GM18520 (cell line): Measurements from ENCODE around the gene GALNT10.

Source experiments
- ATAC-seq: cut with Tn5 transposase; IDR thresholded peaks from one replicate; pipeline ENCODE4 v1.9.1; 2021; ENCODE audit not compliant: unreplicated experiment

Gene GALNT10

DNA sequence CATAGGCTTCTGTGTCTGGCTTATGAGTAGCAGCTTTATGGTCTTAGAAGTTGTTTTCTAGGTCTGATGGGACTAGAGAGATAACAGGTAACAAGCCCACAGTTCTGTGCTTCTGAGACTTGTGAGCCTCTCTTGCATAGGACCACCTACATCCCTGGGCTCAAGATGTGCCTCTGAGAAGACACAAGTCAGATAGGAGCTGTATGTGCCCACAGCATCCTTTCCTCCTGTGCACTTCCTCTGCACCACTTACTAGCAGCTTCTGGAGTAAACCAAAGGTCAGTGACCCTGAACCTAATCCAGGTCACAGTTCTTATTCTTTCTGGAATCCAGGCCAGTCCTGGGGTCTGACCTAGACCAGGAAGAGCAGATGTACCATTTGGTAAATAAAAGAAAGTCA lies 40.0 kb downstream of the GALNT10 start:
- ATAC-seq = no peak

DNA sequence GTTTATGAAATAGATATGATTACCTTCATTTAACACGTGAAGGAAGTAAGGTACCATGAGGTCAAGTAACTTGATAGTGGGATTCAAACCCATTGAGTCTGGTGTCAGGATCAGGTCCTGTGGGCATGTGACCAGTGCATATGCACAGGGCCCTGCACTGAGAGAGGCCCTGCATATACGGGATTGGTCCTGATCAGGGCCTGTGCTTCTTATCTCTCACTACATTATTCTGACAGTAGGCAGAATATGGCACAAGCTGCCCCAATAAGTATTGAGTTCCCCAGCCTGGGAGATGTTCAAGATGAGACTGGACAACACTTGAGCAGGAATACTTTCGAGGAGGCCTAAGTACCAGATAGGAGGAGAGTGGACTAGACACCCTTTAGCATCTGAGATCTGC lies 44.0 kb downstream of the GALNT10 start:
- no peak for ATAC-seq

DNA sequence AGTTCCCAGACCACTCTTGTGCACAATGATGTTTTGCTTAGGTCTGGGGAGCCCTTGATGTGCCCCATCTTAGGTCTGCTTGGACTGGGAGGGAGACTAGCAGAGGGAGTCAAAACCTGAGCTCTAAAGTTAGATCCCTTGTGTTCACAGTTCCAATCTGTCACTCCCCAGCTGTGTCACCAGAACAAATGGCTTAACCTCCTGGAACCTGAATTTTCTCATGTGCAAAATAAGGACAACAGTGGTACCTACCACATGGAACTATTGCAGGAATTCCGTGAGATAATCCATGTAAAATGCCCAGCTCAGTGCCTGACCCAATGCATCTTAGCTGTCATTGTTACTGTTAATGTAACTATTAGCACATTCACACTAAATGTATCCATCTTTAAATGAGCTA lies 45.5 kb downstream of the GALNT10 start:
- ATAC-seq = no peak

DNA sequence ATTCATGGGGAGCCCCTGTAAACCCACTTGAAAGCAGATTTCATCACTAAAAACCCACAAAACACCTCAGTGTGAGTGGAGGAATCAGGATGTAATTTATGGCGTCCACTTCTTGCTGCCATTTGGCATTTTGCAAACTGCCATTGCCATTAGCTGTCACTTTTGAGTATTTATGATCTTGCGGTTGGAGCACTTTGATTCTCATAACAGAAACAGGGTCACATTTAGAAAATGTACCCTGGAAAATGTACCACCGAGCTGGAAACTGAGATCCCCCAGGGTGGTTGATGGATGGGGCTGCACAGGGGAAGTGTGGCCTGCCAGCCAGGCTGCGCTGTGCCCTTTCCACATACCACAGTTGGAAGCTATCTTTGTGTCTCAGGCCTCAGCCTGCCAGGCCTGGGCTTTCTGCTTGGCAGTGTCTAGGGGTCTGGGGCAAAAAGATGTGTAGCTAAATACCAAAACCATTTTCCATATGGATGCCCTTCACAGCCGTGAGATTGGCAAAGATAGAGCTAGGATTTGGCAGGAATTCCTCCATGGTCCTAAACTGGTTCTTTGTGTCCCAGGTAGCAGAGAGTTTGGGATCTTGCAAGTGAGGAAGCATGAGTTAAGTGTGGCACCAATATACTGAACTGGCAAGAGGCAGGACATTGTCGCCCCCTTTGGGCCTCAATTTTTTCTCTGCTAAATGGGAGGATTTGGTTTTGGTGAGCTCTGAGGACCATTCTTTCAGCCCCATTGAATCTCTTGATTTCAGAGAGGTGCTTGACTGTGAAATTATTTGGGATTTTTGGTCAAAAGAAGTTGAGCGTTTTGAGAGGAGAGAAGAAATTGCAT lies 46.2 kb downstream of the GALNT10 start:
- no peak for ATAC-seq

DNA sequence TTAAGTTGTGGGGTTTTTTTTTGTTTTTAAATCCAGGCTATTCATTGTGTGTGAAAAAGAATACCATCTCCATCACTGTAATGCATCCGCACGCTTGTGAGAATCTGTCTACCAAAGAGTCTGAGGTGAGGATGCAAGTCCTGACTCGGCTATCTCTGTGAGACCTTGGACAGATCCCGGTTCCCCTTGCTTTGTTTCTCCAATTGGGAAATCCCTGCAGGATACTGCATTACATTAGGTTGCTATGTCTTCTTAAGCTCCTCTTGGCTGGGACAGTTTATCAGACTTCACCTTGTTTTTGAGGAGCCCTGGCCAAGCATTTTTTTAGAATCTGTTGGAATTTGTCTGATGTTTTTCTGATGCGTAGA lies 46.8 kb downstream of the GALNT10 start:
- ATAC-seq = no peak

DNA sequence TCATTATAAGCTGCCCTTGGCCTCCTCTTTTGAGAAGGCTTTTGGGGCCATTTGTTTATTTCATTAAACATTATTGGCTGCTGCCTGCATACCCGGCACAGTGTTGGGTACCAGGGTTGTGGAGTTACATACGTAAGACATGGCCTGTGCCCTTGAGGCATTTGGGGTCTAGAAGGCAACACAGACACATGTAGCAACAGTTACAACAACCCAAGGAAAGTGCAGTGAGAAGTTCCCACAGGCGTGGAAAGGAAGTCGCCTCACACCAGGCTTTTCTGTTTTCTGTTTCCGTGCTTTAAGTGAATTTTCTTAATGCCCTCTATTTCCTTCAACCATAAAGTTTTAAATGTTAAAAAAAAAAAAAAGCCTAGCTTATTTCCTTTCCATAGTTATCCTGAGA lies 47.4 kb downstream of the GALNT10 start:
- no peak for ATAC-seq

DNA sequence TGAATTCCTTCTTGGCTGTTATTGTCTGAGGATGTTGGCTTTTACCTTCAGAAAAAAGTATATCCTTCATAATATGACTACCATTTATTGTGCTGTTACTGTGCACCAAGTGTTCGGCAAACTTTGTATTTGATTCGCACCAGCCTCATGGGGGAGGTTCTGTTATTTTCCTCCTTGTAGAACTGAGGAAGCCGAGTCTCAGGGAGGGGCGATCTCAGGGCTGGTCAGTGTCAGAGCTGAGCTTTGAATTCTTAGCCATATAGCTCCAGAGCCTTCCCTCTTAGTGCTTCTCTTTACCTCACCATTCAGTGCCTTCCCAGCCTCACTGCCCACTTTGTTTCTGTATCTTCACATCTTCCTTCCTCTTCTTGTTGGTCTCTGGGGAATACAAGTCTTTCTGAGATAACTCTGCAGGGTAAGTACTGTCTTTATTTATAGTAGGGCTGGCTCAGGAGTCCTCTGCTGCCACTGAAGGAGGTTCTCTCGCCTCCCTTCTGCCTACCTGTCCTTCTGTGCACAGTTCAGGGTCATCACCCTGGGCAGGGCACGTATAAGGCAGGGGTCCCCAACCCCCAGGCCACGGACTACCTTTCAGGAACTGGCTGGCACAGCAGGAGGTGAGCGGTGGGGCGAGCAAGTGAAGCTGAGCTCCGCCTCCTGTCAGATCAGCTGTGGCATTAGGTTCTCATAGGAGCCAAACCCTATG lies 48.4 kb downstream of the GALNT10 start:
- ATAC-seq = peak; percentile 53

DNA sequence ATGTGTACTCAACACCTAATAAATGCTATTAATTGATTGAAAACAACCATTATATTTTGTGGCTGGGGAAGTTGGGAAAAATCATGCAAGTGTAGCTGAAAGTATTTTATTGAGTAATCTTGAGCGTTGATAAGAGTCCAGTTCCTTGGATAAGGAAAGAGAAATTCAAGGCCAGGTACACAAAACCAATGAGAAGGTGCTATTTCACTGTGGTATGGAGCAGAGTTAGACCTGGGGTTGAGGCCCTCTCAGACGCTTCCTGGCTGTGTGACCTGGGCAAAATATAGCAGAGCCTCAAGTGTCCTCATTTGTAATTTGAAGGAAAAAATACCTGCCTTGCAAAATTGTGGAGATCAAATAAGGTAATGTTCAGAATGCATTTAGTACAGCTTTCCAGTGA lies 50.1 kb downstream of the GALNT10 start:
- no peak for ATAC-seq

DNA sequence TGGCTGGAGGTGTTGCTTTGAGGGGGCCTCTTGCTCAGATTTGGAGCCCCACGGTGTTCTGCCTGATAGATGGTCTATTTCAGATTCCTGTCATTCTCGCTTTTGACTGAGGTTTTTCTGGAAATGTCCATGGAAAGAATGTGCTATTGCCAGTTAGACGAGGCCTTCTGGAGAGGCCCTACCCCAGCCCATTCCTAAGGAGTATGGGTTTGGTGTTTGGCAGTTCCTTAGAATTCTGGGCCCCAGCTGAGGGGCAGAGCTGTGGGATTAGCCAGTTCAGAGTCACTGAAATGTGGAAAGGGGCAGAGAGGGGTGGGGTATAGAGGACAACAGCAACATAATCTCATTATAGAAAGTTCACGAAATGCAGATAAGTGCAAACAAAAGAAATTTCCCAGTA lies 50.5 kb downstream of the GALNT10 start:
- no peak for ATAC-seq

DNA sequence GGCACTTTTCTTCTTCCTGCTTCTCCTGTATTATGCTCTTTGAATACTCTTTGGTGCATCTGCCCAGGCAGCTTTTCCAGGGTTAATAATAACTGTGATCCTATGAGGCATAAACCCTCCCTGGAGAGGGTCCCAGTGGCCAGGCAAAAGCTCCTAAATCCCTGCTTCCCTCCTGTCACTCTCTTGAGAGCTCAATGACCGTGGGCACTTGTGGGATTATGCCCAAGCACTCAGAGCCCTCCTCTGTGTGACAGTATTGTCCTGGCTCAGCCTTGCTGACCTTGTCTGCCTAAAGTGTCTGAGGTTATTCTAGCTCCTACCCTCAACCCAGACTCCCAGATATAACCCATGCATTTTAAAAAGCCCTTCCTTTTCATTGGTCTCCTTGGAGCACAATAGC lies 51.9 kb downstream of the GALNT10 start:
- ATAC-seq = no peak

DNA sequence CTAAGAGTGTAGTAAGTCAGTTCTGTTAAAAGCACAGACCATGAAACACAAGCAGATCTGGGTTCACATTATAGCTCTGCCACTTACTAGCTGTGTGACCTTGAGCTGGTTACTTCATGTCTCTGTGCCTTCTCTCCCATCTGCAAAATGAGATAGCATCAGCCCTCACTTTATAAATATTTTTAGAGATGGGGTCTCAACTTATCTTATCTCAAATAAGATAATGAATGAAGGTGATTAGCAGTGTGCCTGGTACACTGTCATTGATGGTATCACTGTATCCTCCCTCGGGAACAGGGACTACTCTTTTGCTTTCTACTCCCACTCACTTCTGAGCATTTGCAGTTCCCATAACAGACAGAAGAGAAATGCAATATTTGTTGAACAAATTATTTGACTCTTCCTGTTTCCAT lies 52.4 kb downstream of the GALNT10 start:
- peak; percentile 22 for ATAC-seq

DNA sequence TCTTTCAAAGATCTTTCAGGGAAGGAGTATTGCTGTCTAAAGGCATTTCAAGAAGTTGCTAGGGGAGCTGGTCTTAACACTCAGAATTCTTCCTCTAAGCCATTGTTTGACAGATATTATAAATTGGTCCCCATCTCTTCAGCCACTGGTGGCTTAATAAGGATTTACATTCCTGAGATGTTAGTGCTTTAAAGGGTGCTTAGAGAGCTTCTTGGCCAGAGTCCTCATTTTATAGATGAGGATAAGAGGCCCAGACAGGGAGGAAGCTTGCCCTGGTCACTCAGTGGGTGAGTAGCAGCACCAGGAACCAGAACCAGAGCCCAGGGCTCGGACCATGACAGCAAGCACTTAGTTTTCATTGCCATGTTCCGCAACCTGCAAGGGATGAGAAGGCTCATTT lies 53.2 kb downstream of the GALNT10 start:
- no peak for ATAC-seq

DNA sequence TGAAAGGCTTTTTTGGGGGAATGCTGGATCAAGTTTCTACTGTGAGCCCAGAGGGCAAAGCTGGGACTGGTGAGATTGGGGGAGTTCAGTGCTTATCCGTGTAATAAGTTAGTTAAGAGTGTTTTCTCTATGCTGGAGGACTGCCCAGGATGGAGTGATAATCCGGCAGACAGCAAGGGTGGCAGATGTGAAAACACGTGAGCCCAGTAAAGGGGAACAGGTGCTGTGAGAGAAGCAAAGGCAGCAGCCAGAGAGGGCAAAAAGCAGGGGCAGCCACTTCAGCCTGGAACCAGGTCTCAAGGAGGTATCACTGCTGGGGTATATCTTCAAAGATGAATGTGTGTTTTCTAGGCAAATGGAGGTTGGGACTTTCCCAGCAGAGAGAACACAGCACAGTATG lies 53.9 kb downstream of the GALNT10 start:
- ATAC-seq = no peak

DNA sequence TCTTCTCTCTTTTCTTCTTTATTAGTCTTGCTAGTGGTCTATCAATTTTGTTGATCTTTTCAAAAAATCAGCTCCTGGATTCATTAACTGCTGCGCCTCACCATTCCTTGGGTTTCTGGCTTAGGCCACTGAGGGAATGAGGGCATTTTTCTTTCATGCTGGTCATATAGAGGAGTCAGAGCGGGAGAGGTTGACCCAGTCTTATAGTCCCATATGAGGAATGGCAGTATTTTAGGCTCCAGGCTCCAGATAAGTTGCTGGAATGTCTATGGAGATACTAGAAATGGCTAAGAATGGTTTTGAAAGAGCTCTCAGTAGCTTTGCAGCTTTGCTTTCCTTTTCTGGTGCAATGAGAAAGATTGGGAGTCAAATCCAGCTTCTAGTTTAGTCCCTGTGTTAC lies 58.2 kb downstream of the GALNT10 start:
- no peak for ATAC-seq

DNA sequence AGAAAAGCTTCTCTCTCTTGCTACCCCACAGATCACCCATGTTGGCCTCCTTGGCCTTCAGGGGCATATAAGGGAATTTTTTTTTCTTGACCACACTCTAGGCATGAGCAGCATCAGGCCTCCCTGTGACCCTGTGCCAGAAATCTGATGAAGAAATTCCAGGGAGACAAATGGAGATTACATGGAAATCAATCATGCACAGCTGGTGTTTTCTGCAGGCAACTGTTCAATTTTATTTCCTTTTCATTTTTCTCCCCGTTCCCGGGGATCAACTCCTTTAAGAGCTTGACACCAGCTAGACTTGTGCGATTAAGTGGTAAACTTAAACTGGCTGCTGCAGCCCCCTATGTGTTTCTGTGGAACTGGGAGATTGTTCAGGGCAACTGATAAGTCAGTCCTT lies 59.3 kb downstream of the GALNT10 start:
- no peak for ATAC-seq

DNA sequence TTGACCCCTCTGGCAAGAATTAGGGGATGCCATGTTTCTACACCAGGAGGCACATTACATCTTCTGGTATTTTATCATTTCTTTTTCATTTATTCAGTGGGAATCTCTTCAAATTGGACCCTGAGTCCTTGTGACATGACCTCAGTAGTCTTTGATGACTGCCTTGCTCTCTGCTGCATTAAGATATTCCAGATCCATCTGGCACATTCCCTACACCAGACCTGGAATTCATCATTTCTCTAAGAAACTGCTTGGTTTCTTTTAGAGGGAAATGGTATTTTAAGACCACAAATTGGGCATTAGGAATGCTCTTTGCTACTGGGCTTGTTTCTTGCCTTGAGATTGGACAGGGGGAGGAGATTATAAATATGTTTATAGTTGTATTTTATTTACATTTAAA lies 61.0 kb downstream of the GALNT10 start:
- ATAC-seq = no peak

DNA sequence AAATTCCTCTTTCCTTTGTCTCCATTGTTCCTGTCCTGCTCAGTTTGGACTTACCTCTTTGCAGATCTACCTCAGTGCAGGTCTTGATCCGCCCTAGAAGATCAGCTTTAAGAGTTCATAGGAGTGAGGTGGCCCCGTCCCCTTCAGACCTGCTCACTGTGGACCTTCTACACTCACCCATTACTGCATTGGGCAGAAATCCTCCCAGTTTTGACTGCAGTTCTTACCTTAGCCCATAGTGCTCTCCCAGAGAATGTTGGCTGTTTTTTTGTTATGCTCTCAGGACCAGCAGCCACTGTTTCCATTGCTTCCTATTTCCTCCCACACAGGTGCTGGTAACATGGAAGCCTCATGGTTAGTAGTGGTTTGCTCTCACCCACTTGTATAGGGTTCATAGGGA lies 63.3 kb downstream of the GALNT10 start:
- ATAC-seq = no peak

DNA sequence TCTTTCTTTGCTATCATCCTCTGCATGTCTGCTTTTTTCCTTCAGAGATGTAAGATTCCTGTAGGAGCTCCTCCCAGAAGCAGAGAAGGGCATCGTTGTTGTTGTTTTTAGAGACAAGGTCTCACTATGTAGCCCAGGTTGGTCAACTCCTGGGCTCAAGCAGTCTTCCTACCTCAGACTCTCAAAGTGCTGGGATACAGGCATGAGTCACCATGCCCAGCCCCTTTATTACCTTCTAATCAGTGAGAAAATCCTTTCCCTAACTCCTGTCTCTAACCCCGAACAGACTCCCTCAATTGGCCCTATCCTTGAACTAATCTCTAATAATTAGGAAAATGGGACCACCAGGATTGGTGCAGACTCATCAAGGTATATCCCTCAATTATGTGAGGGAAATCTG lies 64.4 kb downstream of the GALNT10 start:
- ATAC-seq = no peak

DNA sequence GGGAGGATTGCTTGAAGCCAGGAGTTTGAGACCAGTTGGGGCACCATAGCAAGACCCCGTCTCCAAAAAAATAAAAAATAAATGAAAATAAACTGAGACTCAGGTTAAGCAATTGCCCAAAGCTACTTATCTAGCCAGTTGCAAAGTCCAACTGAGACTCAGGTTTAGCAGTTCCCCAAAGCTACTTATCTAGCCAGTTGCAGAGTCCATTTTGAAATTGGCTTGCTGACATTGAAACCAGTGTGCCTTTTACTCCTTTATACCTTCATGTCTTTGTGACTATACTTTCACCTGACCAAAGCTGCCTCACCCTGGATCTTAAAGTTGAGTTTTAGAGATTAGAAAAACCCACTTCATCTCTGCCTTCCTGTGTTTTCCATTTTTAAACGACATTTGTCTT lies 66.5 kb downstream of the GALNT10 start:
- no peak for ATAC-seq

DNA sequence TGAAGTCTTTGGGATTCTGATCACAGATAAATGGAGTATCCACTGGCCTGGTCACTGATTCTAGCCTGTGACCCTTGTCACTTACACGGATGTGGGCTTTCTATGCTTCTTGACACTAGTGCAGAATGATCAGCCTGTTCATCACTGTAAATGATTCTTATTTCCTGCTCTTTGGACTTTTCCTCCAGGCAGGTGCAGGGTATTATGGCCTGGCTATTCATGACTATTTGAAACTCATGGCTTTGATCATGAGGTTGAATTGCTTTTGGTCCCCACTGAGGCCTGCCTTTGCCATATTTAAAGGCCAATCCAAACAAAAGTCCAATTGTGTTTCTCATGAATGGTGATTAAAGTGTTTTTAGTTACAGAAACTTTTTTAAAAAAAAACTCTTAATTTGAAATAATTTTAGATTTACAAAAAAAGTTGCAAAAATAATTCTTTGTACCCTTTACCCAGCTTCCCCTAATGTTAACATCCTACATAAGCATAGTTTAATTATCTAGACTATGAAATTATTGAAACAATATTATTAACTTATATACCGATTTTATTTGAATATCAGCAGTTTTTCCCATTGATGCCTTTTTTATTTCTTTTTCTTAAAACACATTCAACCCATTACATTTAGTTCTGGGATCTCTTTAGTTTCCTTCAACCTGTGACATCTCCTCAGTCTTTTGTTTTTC lies 68.1 kb downstream of the GALNT10 start:
- no peak for ATAC-seq

DNA sequence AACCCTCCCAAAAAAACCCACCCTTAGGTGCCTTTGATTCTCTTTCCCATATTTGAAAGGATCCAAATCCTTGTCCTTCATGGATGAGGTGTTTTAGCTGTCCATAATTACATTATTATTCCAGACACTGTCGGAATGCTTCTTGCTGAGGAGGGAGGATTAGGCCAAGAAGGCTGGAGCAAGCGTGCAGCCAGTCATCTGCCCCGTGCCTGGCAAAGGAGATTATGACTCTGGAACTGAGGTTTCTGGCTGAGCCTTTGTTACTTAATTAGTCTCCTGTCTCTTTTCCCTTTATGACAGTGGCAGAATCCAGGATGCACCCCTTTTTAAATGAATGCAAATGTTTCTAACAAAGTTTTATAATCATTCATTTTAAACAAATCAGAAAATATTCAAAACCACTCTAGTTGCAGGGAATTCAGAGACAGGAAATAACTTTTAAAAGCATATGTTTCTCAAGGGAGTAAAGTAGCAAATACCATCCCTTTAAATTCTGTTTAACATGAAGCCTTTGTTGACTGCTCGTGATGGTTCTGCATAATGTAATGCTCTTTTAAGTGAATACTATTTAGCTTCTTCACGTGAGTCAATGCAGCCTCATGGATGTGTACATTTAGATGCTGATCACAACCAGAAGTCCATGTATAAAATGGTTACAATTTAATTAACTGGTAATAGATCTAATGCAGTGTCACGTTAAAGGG lies 69.8 kb downstream of the GALNT10 start:
- no peak for ATAC-seq

DNA sequence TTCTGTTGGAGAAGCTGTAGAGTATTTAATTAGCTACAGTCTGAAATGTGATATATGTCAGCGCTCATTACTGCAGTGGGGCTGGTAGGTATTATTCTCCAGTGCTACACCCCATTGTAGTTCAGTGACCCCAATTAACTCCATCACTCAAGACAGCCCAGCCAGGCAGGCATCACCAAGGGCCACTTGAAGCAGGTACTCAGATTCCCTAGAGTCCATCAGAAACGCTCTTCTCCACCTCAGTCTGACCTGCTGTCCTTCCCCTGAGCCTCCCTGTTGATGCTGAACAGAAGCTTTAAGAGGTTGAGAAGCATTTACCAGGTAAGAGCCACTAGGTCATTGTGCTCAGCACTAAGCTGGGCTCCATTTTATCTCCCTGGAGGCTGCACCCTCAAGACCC lies 71.8 kb downstream of the GALNT10 start:
- ATAC-seq = no peak
